Spinal cord (tissue), 10 donors: ENCODE data around the gene RAP1GDS1. TPM values are rescaled to one million over a fixed set of nuclear protein-coding genes. Genes with fewer than 3 reads are reported as not detected.
"Not testable (repeated sequence)": the region's sequence is repeated elsewhere in the genome, so short reads cannot be mapped to it uniquely, and the experiment has no call there.

Experiments used
- DNase-seq, 6 donors: peaks; one replicate each; pipeline versions ENCODE4 v3.0.0 to v3.0.0-alpha.2; 2013 to 2015; ENCODE audit warnings: low spot score in 6 of 6, low read depth in 4 of 6
- H3K27ac ChIP-seq: one replicate; pipeline ENCODE4 v1.5.1; 2013; ENCODE audit warnings: low read depth, low read length, control low read depth
- H3K27me3 ChIP-seq: one replicate; pipeline ENCODE4 v1.6.1; 2013; ENCODE audit warnings: low read length; ENCODE audit not compliant: control insufficient read depth, insufficient read depth
- H3K36me3 ChIP-seq: one replicate; pipeline ENCODE4 v1.6.1; 2013; ENCODE audit warnings: low read length; ENCODE audit not compliant: control insufficient read depth, insufficient read depth
- H3K4me1 ChIP-seq: one replicate; pipeline ENCODE4 v1.6.1; 2013; ENCODE audit warnings: low read length; ENCODE audit not compliant: control insufficient read depth, insufficient read depth
- H3K4me3 ChIP-seq: one replicate; pipeline ENCODE4 v1.5.1; 2013; ENCODE audit warnings: low read depth, low read length, control low read depth
- H3K9me3 ChIP-seq: one replicate; pipeline ENCODE4 v1.6.1; 2013; ENCODE audit warnings: low read length; ENCODE audit not compliant: control insufficient read depth, insufficient read depth
- WGBS: methylation state at CpG from one replicate; pipeline ENCODE4 v1.1.5; 2013; ENCODE audit warnings: missing lambda C conversion rate; ENCODE audit not compliant: insufficient coverage; 5-methylcytosine and 5-hydroxymethylcytosine counted together
- polyA plus RNA-seq, 2 donors: library from polyadenylated mRNA; unstranded; fragments of 120-200 nt; gene quantifications; one replicate each; pipeline ENCODE4 v1.2.1, GENCODE V29; 2013; ENCODE audit not compliant: insufficient read length in 2 of 2
- total RNA-seq, 2 donors: library from RNA; depleted of rRNA in 1 of 2; stranded (reverse); fragments of 120-200 nt in 1 of 2; fragments of >200 nt in 1 of 2; gene quantifications; one replicate each; pipeline versions ENCODE4 v1.2.3 to v1.2.4, GENCODE V29; 2013 to 2014
- donor health status: healthy.

RAP1GDS1 gene
- total and polyA plus RNA-seq, 4 donors: 67.3 to 182 (median 105) TPM

- Histone ChIP-seq H3K4me3 (no peak overlapping the region), H3K36me3 (peaks cover 13% of the 10 kb centered on the region), H3K9me3 (no peaks in the 10 kb centered on the region), H3K27ac (peak overlapping the region; percentile 77), H3K27me3 (no peaks in the 10 kb centered on the region), H3K4me1 (peaks cover 17% of the 10 kb centered on the region)
- 8% methylated on average over 2 of the region's 6 CpGs for WGBS
- peak in 2 of 6 donors; percentile 43 to 64 for DNase-seq
Measured at GRCh38 chr4:98468709-98469108, 207.5 kb downstream of the RAP1GDS1 start.

DNA sequence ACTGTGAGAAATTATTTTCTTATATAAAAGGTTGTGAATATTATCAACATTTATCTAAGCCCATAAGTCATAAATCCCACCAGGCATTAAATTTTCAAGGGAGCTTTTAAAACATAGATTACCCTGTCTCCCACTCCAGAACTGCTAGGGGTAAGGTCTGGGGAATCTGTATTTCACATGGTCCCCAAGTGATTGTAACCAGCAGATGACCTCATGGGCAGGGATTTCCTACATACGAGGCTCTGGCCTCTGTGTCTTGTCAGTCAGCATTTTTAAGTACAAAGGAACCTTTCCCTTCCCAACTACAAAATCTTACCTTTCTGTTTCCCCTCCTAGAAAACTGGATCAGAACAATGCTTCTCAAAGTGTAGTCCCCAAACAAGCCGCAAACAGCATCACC, 208.6 kb downstream of the RAP1GDS1 start:
- H3K36me3 ChIP-seq: peaks cover 19% of the 10 kb centered on the region
- 65% methylated on average over 2 of the region's 2 CpGs for WGBS
- no peaks in the 10 kb centered on the region for H3K27me3 ChIP-seq
- H3K9me3 ChIP-seq: no peaks in the 10 kb centered on the region
- DNase-seq: no peak
- peaks cover 17% of the 10 kb centered on the region for H3K4me1 ChIP-seq
- no peak overlapping the region for H3K4me3 ChIP-seq
- no peak overlapping the region for H3K27ac ChIP-seq

DNA sequence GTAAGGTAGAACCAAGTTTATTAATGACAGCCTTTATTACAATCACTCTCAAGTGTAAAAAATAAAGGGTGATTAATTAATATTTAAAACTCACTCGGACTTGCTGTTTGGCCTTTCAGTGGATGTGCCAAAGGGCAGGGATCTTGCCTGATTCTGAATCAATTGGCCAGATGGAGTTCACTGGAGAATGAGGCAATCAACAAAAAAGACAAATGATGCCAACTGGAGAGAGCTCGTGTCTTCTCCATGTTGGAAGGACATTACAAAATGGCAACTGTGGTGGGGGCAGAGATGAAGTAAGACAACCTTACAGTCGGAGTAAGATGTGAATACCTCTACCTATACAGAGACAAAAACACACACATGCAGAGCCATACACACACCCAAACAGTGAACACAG, 209.2 kb downstream of the RAP1GDS1 start:
- H3K4me3 ChIP-seq: no peak overlapping the region
- DNase-seq: no peak
- no peaks in the 10 kb centered on the region for H3K9me3 ChIP-seq
- H3K27ac ChIP-seq: no peak overlapping the region
- no peaks in the 10 kb centered on the region for H3K27me3 ChIP-seq
- WGBS: no CpG with 5 or more reads among the region's 3 CpGs
- peaks cover 17% of the 10 kb centered on the region for H3K4me1 ChIP-seq
- peaks cover 19% of the 10 kb centered on the region for H3K36me3 ChIP-seq

DNA sequence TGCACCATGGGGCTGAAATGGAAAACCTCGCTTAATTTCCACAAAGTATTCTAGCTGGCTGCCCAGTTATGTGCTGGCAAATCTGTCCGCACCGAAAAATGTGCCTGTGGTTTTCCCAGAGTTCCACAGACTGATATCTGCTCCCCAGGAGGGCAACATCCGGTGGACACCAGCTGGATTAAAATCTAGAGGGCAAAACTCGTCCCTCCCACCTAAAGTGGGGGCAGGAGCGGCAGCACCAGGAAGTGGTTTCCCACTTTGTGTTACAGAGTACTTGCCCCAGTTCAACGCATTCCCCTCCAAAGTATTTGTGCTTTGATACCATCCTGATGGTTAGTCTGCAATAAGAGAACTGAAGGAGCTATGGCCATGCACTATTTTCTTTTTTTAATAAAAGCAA, 209.6 kb downstream of the RAP1GDS1 start:
- Histone ChIP-seq H3K4me1 (peaks cover 17% of the 10 kb centered on the region), H3K27me3 (no peaks in the 10 kb centered on the region), H3K9me3 (no peaks in the 10 kb centered on the region), H3K36me3 (peaks cover 19% of the 10 kb centered on the region), H3K4me3 (no peak overlapping the region), H3K27ac (no peak overlapping the region)
- WGBS: 96% methylated on average over 6 of the region's 7 CpGs
- DNase-seq: no peak

DNA sequence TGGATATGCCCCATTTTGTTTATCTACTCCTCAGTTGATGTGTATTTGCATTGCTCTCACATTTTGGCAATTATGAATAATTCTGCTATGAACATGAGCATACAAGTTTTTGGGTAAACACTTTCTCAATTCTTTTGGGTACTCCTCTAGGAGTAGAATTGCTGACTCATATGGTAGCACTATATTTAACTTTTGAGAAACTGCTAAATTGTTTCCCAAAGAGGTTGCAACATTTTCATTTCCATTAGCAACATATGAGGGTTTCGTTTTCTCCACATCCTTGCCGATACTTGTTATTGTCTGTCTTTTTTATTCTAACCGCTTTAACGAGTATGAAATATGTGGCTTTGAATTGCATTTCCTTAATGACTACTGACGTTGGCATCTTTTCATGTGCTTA, 211.9 kb downstream of the RAP1GDS1 start:
- no CpG with 5 or more reads among the region's 5 CpGs for WGBS
- no peak overlapping the region for H3K27ac ChIP-seq
- peaks cover 10% of the 10 kb centered on the region for H3K4me1 ChIP-seq
- H3K27me3 ChIP-seq: no peaks in the 10 kb centered on the region
- H3K4me3 ChIP-seq: no peak overlapping the region
- H3K36me3 ChIP-seq: peaks cover 25% of the 10 kb centered on the region
- no peaks in the 10 kb centered on the region for H3K9me3 ChIP-seq
- no peak for DNase-seq

GRCh38 chr4:98474408-98474844, 213.2 kb downstream of the RAP1GDS1 start:
- Histone ChIP-seq H3K9me3 (no peaks in the 10 kb centered on the region), H3K4me1 (peaks cover 3% of the 10 kb centered on the region), H3K27me3 (no peaks in the 10 kb centered on the region), H3K27ac (no peak overlapping the region), H3K36me3 (peaks cover 23% of the 10 kb centered on the region), H3K4me3 (no peak overlapping the region)
- no CpG with 5 or more reads among the region's 3 CpGs for WGBS
- no peak for DNase-seq

GRCh38 chr4:98476891-98477290, 215.7 kb downstream of the RAP1GDS1 start:
- H3K27me3 ChIP-seq: no peaks in the 10 kb centered on the region
- H3K4me3 ChIP-seq: no peak overlapping the region
- peaks cover 3% of the 10 kb centered on the region for H3K4me1 ChIP-seq
- no peak for DNase-seq
- H3K9me3 ChIP-seq: no peaks in the 10 kb centered on the region
- 95% methylated on average over 5 of the region's 9 CpGs for WGBS
- H3K27ac ChIP-seq: no peak overlapping the region
- peaks cover 18% of the 10 kb centered on the region for H3K36me3 ChIP-seq

- not testable (repeated sequence) for H3K27ac ChIP-seq, H3K4me3 ChIP-seq, H3K27me3 ChIP-seq, H3K9me3 ChIP-seq, H3K4me1 ChIP-seq, DNase-seq, H3K36me3 ChIP-seq
- 86% methylated on average over 1 of the region's 2 CpGs for WGBS
Measured at GRCh38 chr4:98479590-98479989, 218.4 kb downstream of the RAP1GDS1 start.

GRCh38 chr4:98480535-98480934, 219.4 kb downstream of the RAP1GDS1 start:
- H3K4me1 ChIP-seq: peaks cover 3% of the 10 kb centered on the region
- DNase-seq: no peak
- H3K36me3 ChIP-seq: peaks cover 6% of the 10 kb centered on the region
- no peaks in the 10 kb centered on the region for H3K27me3 ChIP-seq
- 79% methylated on average over 4 of the region's 5 CpGs for WGBS
- no peak overlapping the region for H3K4me3 ChIP-seq
- no peaks in the 10 kb centered on the region for H3K9me3 ChIP-seq
- H3K27ac ChIP-seq: no peak overlapping the region

DNA sequence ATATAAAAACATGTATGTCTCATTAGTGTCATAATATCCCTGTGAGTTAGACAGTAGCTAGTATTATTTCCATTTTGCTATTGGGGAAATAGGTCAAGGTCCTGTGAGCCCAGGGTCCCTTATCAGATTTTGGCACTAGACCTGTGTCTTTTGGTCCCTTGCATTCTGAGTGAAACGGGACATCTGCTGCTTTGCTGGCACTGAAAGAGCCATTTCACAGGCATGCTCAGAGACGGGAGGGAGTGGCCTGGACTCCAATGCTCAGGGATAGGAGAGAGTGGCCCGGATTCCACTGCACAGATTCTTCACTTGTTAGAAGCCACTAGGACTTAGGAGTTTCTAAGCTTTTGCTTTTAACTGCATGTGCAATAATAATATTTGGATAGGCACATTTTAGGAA, 220.0 kb downstream of the RAP1GDS1 start:
- H3K27ac ChIP-seq: no peak overlapping the region
- WGBS: 56% methylated on average over 3 of the region's 3 CpGs
- no peaks in the 10 kb centered on the region for H3K9me3 ChIP-seq
- no peaks in the 10 kb centered on the region for H3K27me3 ChIP-seq
- DNase-seq: peak in 2 of 6 donors; percentile 58 to 72
- H3K36me3 ChIP-seq: peaks cover 6% of the 10 kb centered on the region
- no peak overlapping the region for H3K4me3 ChIP-seq
- peaks cover 3% of the 10 kb centered on the region for H3K4me1 ChIP-seq
